ENCODE data around the gene LDLRAD3.

LDLRAD3 gene

DNA sequence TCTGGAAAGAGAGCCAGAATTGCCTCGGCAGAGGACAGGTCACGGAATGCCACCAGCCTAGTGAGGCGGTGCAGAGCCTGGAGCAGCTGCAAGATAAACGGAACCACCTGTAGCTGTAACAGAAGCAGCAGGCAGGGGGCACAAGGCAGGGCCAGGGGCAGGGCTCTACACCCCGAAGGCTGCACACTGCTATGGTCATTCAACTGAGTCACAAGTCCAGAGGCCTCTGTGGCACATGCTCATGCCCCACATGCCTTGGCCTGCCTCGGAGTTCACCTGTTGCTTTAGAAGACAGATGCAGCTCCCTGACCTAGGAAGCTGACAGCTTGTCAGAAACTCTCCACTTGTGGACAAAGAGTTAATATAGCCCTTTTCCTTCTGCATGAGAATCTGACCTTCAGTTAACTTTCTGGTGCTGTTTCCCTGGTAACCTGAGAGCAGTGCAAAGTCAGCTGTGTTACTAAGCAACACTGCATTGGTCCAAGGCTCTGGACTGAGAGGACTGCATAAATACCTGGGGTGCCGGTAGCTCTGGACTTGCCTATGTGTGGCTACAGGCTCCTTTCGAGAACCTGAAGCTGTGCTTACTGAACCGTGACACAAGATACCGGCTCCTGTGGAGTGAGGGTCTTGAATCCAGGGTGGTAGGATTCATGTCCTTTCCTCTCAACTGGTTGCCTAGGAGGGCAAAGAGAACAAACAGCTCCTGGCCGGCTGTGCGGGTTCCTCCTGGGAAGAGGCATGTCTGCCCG is 334.8 kb downstream of the LDLRAD3 start:
- no peak for DNase-seq (ENCODE audit: low read depth)

GRCh38 chr11:36280531-36280930 is 336.7 kb downstream of the LDLRAD3 start:
- no peak for DNase-seq (ENCODE audit: low read depth)

Data from stimulated activated CD8-positive, alpha-beta memory T cell treated with anti-CD3 and anti-CD28 coated beads, Interleukin-15, amount 100 ng/mL, for 24 hours (primary cell).